Sciatic nerve (tissue), 2 donors: ENCODE measurements around the gene TTC33. TPM values are rescaled to one million over a fixed set of nuclear protein-coding genes. Genes with fewer than 3 reads are reported as not detected.
A peak's percentile ranks its signal among the peaks of the same experiment; 100 is the strongest.

Experiments used
- ATAC-seq: fragments of 200-7000 bp; cut with Tn5 transposase; one replicate; pipeline ENCODE4 v1.9.1; 2020; ENCODE audit warnings: mild to moderate bottlenecking, moderate library complexity
- DNase-seq: peaks from one replicate; pipeline ENCODE4 v3.0.0-alpha.2; 2020; ENCODE audit warnings: low spot score
- intact Hi-C: fragments of 100-400 bp; cut with DNase I; formaldehyde crosslinking; loops from one replicate; pipeline ENCODE4 v1.14.2; 2022
- total RNA-seq: library from RNA; stranded (reverse); fragmentation: NEBNext Ultra II Directional; extraction: Animal tissue kit (Norgen Biotek cat#: 25700); gene quantifications from one replicate; pipeline ENCODE4 v1.2.1, GENCODE V29; 2021
- donor health status: DM: no; HTN: no; CAD: no.
- donor health status: DM: no; HTN: no; CAD: no.

The TTC33 gene
- total RNA-seq, 1 donor from 2014 or later = 20.1 TPM

- no peak for ATAC-seq
- DNase-seq = no peak
- intact Hi-C loops = no loop called here
Observed at GRCh38 chr5:40631236-40631635, 124.5 kb downstream of the TTC33 start.

GRCh38 chr5:40630126-40630525 is 125.6 kb downstream of the TTC33 start:
- intact Hi-C loops = no loop called here
- ATAC-seq = no peak
- DNase-seq = no peak

GRCh38 chr5:40628407-40628806 is 127.4 kb downstream of the TTC33 start:
- peak; percentile 56 for ATAC-seq
- intact Hi-C loops = no loop called here
- DNase-seq = no peak

GRCh38 chr5:40627706-40628105 is 128.1 kb downstream of the TTC33 start:
- ATAC-seq = no peak
- intact Hi-C loops = no loop called here
- DNase-seq = no peak

DNA sequence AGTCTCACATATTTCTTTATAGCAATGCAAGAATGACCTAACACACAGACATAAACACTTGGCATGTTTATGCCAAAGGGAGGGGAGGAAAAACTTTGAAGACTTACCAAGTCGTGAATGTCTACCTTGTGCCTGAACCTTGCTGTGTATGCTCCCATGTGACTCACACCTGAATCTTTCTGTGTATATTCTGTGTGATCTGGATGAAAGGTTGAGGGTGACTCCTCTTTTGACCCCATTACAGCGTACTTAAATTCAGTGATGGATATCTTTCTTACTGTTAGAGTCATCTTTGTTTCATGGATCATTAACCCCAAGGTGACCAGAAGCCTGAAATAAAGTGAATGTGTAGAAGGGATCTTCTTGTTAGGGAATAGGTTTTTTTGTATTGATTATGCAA is 129.0 kb downstream of the TTC33 start:
- ATAC-seq (no peak), DNase-seq (no peak)
- intact Hi-C loops = no loop called here

- no peak for ATAC-seq
- intact Hi-C loops = no loop called here
- no peak for DNase-seq
Observed at GRCh38 chr5:40623480-40624420, 132.0 kb downstream of the TTC33 start.

- DNase-seq (no peak), ATAC-seq (no peak)
- intact Hi-C loops = no loop called here
Observed at GRCh38 chr5:40622463-40623252, 133.1 kb downstream of the TTC33 start.

DNA sequence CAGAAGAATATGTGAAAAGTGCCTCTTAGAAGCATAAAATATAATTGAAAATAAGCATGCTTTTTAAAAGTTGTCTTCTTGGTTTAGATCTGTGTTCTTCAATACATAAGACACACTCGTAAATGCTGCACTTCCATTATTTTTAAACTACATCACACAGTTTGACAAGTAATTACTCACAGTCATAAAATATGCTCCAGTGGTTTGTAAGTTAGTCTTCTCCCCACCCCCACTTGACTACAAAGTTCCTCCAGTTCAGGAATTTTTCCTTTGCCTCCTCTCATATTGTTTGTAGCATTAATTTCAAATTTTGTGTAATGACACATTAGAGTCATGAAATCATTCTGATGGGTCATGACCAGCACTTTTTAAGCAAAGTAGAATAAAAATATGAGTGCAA is 136.3 kb downstream of the TTC33 start:
- ATAC-seq = no peak
- intact Hi-C loops = no loop called here
- no peak for DNase-seq

GRCh38 chr5:40618926-40619325 is 136.8 kb downstream of the TTC33 start:
- intact Hi-C loops = no loop called here
- DNase-seq = no peak
- ATAC-seq = no peak

DNA sequence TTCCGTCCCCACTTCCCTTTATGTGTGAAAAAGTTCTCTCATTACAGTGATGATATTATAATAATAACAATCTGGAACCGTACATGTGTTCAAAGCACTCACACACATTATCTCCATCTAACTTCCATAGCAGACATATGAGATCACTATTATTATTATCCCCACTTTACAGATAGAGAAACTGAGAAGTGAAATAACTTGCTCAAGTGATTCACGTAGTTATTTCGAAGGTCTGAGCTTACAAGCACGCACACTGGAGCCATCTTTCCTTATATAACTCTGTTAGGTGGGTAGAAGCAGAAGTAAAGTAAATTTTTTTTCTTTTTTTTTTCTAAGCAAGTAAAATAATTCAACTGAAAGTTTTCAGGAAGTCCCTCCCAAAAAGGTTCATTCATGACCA is 139.0 kb downstream of the TTC33 start:
- DNase-seq (no peak), ATAC-seq (no peak)
- intact Hi-C loops = no loop called here

DNA sequence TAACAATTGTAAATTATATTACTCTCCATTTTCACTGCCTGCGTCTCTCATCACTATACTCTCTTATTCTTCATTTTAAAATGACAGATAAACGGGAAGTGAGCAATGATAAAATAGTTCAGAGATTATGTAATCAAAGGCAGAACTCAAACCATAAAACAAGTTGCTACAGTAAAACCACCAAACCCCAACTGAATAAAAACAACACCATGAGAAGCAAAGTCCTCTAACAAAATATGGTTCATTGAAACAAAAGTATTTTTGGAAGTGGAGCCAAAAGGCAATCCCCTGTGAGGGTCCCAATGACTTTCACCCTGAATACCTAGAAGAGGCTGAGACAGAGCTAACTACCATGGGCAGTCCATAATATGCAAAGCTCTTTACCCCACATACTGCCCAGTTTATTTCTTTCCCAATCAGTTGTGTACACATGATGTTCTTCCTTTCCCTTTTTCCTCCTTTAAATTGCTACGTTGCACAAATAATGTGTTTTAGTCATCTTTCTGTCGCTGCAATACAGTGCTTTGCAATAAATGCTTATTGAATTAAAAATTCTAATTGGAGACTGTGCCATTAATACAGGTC is 140.1 kb downstream of the TTC33 start:
- ATAC-seq (peak; percentile 70), DNase-seq (no peak)
- intact Hi-C loops = no loop called here

DNA sequence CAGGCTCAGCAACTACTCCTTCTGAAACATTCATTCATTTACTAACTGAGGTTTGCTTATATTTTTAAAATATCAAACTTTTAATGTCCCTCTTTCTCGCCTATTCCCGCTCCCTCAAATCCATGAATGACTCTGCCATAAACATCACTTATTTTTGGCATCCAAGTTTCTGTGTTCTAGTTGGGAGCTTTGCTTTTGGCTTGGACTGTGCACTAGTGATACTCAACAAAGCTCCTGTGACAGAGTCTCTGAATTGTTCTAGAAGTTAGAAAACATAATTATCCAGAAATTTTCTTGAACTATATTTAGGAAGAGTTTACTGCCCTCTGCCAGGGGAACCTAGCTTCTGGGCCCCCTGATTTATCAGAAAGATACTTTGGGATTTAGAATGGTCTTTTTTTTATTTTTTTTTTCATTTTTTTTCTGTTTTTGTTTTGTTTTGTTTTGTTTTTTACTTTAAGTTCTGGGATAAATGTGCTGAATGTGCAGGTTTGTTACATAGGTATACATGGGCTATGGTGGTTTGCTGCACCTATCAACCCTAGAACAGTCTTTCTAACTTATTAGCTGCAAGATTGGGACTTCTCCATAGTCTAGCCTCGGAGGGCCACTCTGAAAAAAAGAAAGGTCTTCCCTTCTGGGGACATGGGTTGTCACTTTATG is 140.7 kb downstream of the TTC33 start:
- ATAC-seq (no peak), DNase-seq (no peak)
- intact Hi-C loops = no loop called here

GRCh38 chr5:40614466-40614865 is 141.3 kb downstream of the TTC33 start:
- intact Hi-C loops = no loop called here
- no peak for DNase-seq
- ATAC-seq = no peak

GRCh38 chr5:40607202-40607601 is 148.6 kb downstream of the TTC33 start:
- intact Hi-C loops = no loop called here
- no peak for DNase-seq
- ATAC-seq = no peak

GRCh38 chr5:40606077-40606765 is 149.5 kb downstream of the TTC33 start:
- intact Hi-C loops = no loop called here
- no peak for DNase-seq
- no peak for ATAC-seq

GRCh38 chr5:40605295-40605958 is 150.3 kb downstream of the TTC33 start:
- DNase-seq (no peak), ATAC-seq (peak; percentile 52)
- intact Hi-C loops = no loop called here

DNA sequence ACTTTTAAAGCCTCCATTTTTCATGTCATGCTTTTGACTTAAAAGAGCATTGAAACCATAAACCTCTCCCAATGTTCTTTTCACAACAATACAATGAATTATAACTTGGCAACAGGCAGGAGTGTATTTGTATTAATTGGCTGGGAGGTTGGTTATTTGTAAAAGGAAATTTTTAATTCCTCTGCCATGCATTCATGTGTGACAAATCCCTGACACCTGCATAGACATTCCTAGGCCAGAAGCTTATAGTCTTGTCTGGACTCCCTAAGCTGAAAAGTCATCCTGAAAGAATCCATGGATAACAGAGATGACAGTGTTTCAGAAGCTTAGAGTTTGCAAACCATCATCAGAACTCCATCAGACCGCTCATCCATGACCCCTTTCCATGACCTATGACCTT is 152.4 kb downstream of the TTC33 start:
- intact Hi-C loops = no loop called here
- no peak for ATAC-seq
- no peak for DNase-seq

DNA sequence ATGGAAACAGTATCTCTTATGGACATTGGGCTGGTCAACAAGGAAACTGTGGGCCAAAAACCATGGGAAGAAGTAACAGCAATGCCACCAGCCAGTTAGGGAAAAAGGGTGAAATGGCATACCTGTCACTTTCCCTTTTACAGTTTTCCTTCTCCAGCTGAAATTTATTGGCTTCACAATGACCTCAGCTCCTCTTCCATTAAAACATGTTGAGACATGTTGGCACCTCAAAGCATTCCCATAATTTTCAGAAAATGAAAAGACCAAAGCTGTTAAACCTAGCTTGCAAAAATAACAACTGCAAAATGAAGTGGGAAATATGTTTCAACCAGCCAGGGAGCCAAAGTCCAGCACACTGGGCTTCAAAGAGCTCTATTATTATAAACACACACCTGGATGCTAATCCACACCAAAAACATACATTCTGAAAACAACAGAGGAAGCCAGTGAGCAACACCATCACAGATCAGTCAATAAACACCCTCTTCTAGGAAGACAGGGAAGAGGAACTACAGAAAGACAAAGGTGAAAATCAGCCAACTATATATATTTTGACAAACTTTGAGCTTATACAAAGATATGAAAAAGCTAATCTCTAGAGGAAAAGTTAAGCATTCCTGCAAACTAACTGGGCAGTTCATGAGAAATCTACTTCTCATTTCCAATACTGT is 154.4 kb downstream of the TTC33 start:
- ATAC-seq (no peak), DNase-seq (no peak)
- intact Hi-C loops = no loop called here
